ENCODE measurements around the gene CLCN5.
"Not testable (repeated sequence)": the region's sequence is repeated elsewhere in the genome, so short reads cannot be mapped to it uniquely, and the experiment has no call there.

CLCN5 gene

DNA sequence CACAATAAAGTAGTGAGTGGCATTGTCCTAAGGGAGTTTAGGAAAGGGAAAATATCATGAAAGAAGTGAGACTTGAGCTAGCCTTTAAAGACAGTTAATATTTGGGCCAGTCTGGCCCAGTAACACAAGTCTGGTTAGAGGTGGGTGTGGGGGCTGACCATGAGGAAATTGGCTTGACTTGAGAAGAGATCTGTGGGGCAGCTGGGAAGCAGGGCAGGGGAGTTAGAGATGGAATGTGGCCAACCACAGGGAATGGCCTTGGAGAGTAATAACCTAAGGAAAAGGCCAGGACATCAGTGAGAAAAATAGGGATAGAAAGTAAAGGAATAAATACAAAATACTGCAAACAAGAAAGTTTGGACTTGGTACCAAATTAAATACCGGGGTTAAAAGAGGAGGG lies 71.3 kb downstream of the CLCN5 start:
- in situ Hi-C loops (cut with MboI; ENCODE audit: low sequenced_read_pairs): no loop called here

DNA sequence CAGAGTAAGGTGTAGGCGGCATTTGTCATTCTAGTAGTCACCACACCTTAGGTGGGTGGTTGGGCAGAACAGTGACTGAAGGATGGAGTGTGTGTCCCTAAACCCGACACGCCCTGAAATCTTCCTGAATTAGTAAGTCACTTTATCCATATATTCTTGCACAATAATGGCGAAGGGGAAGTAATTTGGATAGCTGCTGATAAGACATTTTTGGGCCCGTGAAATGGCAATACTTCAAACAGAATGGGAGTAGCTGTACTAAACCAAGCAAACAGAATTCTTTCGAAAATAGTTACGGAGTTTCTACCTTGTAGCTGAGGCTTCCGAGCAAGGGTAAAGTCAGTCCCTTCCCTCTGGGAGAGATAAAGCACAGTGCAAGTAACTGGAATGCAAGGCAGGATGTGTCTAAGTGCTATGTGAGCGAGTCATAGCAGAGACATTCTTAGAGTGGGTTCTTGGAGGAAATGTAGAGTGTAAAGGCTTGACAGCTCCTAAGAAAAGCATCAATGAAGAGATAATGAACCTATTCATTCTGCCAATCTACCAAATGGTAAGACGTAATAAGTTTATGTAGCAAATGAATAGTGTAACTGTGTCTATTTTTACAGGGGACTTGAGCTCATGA lies 72.8 kb downstream of the CLCN5 start:
- in situ Hi-C loops (cut with MboI; ENCODE audit: low sequenced_read_pairs): no loop called here

GRCh38 chrX:49995795-49996455 lies 73.5 kb downstream of the CLCN5 start:
- in situ Hi-C loops (cut with MboI; ENCODE audit: low sequenced_read_pairs): no loop called here

DNA sequence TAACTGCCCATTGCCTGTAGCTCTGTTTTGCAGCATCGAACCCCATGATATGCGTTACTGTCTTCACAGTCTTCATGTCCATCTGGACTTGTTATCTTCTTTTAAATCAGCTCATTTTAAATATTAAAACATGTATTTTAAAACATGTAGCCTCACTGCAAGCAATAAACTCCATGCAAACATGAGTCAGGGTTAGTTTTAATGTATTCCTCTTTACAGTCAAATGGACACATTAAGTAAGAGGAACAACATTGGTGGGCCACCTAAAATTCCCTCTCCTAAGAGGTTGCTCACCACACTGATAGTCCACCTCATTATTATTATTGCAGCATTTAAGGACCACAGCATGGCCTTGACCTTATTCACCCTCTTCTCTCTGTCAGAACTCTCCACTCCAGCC lies 74.1 kb downstream of the CLCN5 start:
- in situ Hi-C loops (cut with MboI; ENCODE audit: low sequenced_read_pairs): no loop called here

- in situ Hi-C loops (cut with MboI; ENCODE audit: low sequenced_read_pairs): no loop called here
Measured at GRCh38 chrX:49999087-49999486, 76.7 kb downstream of the CLCN5 start.

GRCh38 chrX:50000937-50001542 lies 78.6 kb downstream of the CLCN5 start:
- in situ Hi-C loops (cut with MboI; ENCODE audit: low sequenced_read_pairs): no loop called here

DNA sequence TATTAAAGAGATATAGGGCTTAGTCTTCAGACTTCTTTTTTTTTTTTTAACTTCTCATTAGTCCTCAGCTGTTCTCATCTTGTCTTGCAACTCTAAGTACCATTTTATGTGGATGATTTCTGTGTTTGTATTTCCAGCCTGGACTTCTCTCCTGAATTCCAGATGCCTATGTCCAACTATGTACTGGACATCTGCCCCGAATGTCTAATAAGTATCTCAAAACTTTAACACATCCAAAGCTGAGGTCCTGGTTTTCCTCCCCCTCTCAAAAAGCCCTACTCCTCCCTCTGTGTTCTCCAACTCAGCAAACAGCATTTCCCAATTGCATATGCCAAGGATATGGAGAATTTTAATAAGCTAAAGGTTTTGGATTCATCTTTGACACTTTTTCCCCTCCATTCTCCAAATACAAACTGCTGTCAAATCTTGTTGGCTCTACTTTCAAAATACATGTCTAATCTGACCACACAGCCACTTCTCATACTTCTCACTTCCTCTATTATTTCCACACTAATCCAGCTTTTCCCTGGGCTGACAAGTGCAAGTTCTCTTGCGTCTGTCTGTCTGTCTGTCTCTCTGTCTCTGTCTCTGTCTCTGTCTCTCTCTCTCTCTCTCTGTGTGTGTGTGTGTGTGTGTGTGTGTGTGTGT lies 79.8 kb downstream of the CLCN5 start:
- in situ Hi-C loops (cut with MboI; ENCODE audit: low sequenced_read_pairs): no loop called here

DNA sequence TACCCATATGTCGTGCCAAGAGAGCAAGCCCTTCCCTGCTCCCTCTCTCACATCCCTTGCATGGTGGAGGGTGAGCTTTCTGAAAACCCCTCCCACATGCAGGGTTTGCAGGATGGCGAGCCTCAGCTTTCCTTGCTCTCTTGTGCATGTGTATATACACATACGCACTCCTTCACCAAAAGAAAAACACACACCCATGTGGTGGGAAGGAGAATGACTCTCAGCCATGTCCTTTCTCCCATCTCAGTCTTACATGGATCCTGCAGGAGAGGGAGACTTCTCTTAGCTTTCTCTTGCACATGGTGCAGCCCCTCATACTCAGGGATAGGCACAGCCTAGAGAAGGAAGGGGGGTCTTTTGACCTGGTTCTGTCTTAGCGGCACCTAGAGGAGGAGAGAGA lies 81.1 kb downstream of the CLCN5 start:
- in situ Hi-C loops (cut with MboI; ENCODE audit: low sequenced_read_pairs): no loop called here

- in situ Hi-C loops (cut with MboI; ENCODE audit: low sequenced_read_pairs): no loop called here
Measured at GRCh38 chrX:50003927-50004326, 81.5 kb downstream of the CLCN5 start.

DNA sequence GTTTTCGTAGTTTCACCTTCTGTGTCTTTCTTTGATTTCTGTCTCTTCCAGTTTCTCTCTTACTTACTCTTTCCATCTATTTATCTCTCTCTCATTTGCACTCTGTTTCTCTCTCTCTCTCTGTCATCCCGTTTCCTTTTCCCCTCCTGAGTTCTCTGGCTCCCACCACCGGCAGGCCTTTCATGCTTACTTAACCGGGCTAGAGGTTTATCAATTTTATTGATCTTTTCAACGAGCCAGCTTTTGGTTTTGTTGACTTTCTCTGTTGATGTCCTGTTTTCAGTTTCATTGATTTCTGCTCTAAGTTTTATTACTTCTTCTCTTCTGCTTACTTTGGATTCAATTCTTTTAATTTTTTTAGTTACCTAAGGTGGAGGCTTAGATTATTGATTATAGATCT lies 103.2 kb downstream of the CLCN5 start:
- in situ Hi-C loops (cut with MboI; ENCODE audit: low sequenced_read_pairs): not testable (repeated sequence)

- in situ Hi-C loops (cut with MboI; ENCODE audit: low sequenced_read_pairs): no loop called here
Measured at GRCh38 chrX:50035126-50035525, 112.7 kb downstream of the CLCN5 start.

- in situ Hi-C loops (cut with MboI; ENCODE audit: low sequenced_read_pairs): no loop called here
Measured at GRCh38 chrX:50036426-50036825, 114.0 kb downstream of the CLCN5 start.

DNA sequence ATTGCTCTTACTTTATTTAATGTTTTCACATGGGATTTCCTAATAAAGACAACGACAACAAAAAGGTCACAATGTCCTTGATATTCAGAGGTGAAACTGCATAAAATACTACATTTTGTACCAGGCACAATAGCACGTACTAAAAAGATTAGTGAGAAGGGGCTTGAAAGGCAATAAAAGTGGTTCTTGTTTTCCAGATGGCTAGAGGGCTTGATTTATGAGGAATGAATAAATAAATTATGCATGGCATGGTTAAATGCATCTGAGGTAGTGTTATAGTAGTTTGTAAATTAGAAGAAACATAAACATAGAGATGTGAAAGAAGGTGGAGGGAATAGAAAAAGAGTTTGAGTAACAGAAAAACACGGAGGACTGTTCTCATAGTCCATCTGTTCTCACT lies 123.4 kb downstream of the CLCN5 start:
- in situ Hi-C loops (cut with MboI; ENCODE audit: low sequenced_read_pairs): no loop called here

- in situ Hi-C loops (cut with MboI; ENCODE audit: low sequenced_read_pairs): no loop called here
Measured at GRCh38 chrX:50049228-50049627, 126.8 kb downstream of the CLCN5 start.

DNA sequence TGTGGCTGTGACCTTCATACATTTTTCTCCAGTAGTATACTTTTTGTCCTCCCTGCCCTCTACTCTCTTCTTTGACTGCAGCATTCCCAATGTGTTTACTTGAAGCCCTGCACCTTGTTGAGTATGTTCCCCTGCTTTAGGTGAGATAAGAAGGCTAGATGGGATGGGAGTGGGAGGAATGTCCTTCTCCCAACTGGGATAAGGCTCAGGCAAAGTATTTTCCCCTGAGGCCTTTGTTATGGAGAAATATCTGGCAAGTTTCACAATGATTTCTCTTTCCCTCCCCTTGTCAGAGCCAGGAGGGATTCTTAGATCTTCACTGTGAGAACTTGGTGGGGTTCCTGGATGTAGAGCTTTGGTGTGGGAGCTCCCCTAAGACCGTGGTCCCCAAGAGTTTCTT lies 131.8 kb downstream of the CLCN5 start:
- in situ Hi-C loops (cut with MboI; ENCODE audit: low sequenced_read_pairs): no loop called here

- in situ Hi-C loops (cut with MboI; ENCODE audit: low sequenced_read_pairs): no loop called here
Measured at GRCh38 chrX:50066318-50066937, 144.0 kb downstream of the CLCN5 start.

DNA sequence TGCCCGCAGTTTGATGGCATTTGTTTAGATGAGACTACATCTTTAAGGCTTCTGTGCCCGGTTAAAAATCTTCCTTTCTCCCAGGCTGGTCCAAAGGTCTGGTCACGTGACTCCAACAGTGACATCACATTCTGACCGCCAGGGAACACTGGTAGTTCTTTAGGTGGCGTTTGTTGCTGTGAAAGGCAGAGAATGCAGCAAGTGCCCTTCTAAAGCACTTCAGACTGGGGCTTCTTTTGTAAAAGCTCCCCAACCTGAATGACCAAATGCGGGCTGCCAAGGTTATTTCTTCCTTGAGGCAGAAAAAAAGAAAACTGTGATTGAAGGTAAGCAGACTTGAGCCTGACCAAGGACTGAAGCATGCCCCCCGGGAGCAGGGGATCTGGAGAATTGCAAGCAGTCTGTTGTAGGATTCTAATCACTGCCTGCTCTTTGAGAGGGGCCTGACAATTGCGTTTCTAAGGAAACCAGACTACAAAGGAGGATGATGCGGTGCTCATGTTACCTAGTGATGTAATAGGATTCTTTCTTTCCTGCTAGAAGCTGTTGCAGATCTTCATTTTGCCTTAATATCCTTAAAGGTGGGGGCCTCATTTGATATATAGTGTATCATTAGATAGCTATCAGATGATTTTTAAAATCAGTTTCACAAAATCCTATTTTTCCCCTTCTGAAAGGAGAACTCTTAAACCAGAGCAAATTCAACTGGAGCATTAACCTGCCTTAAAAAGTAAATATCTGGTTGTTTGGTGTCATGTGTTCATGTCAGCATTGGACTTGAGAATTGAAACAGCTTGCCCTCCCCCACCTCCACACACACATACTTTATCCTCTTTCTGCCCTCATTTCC lies 145.3 kb downstream of the CLCN5 start:
- in situ Hi-C loops (cut with MboI; ENCODE audit: low sequenced_read_pairs): no loop called here

DNA sequence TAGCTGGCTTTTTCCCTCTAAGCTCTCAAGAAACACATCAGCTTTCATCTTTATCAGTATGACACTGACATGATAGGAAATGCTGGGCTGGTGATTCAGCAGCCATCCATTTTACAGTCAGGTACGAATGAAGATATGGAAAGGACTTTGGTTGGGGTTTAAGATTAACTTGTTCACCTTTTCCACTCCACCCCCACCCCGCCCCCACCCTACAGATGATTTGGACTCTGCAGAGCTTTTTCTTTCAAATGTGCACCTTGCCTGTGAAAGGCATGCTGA lies 145.8 kb downstream of the CLCN5 start:
- in situ Hi-C loops (cut with MboI; ENCODE audit: low sequenced_read_pairs): no loop called here

GRCh38 chrX:50068893-50069292 lies 146.5 kb downstream of the CLCN5 start:
- in situ Hi-C loops (cut with MboI; ENCODE audit: low sequenced_read_pairs): no loop called here

DNA sequence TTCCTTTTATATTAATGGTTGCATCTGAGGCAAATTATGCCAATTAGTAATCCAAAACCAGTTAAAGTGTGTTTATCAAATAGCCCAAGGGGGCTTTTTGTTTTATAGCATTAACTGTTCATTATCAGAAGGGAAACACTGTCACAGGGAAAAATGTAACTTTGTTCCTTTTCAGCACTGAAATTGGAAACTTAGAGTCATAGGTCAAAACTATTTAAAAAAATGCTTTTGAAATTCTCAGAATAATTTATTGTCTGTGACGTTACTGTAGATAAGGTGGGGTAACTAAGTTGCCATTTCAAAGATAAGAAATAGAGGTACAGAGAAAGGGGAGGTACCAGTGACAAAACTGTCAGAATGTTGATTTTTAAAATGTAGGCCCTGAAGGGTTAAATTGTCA lies 149.1 kb downstream of the CLCN5 start:
- in situ Hi-C loops (cut with MboI; ENCODE audit: low sequenced_read_pairs): no loop called here

DNA sequence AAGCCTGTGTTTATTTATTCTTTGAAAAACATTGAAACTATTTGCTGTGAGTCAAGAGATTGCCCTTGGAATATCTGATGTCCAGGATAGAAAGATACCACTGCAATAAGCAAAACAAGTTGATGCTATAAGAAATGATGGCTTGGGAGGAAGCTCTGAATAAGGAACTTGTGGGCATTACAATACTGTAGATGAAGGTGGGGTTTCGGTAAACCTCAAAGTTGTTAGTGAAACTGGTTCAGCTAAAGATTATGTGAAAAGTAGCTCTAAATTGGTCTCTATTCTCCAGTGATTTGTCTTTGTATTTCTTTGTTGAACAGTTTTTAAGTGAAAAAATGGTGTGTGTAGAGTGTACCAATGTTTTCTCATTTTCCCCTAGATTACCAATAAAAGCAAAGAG lies 149.7 kb downstream of the CLCN5 start:
- in situ Hi-C loops (cut with MboI; ENCODE audit: low sequenced_read_pairs): no loop called here

Data from HL-60/S4 treated with retinoic acid at 250 ng/mL for 4 days and 3 days (cell line).